ENCODE results near the gene NSFL1C.

The NSFL1C gene

GRCh38 chr20:1466211-1467081, at the start of gene NSFL1C:
NSFL1C (minus strand) TSS chr20:1466849; CDS start chr20:1466824, 25 bp downstream.
- Histone ChIP-seq H3K4me3 (ENCODE audit: severe bottlenecking) (peak within 1 kb of the TSS; percentile 95), H3K27ac (ENCODE audit: poor library complexity, severe bottlenecking) (peak within 1 kb of the TSS; percentile 50), H3K9me3 (ENCODE audit: severe bottlenecking) (no peaks in the 10 kb centered on the region), H3K36me3 (ENCODE audit: low read depth) (peaks cover 34% of the 10 kb centered on the region), H3K27me3 (ENCODE audit: insufficient read depth, poor library complexity, severe bottlenecking) (no peaks in the 10 kb centered on the region), H3K4me1 (ENCODE audit: insufficient read depth, poor library complexity, severe bottlenecking) (peaks cover 13% of the 10 kb centered on the region)
- TF ChIP-seq, protein P1, sequence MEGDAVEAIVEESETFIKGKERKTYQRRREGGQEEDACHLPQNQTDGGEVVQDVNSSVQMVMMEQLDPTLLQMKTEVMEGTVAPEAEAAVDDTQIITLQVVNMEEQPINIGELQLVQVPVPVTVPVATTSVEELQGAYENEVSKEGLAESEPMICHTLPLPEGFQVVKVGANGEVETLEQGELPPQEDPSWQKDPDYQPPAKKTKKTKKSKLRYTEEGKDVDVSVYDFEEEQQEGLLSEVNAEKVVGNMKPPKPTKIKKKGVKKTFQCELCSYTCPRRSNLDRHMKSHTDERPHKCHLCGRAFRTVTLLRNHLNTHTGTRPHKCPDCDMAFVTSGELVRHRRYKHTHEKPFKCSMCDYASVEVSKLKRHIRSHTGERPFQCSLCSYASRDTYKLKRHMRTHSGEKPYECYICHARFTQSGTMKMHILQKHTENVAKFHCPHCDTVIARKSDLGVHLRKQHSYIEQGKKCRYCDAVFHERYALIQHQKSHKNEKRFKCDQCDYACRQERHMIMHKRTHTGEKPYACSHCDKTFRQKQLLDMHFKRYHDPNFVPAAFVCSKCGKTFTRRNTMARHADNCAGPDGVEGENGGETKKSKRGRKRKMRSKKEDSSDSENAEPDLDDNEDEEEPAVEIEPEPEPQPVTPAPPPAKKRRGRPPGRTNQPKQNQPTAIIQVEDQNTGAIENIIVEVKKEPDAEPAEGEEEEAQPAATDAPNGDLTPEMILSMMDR (IDR thresholded peaks at IDR 0.05; ENCODE audit: poor library complexity, severe bottlenecking), result peak; percentile 99
- ATAC-seq (ENCODE audit: low read depth) (peak; percentile 84), DNase-seq (ENCODE audit: low spot score) (peak; percentile 94)

DNA sequence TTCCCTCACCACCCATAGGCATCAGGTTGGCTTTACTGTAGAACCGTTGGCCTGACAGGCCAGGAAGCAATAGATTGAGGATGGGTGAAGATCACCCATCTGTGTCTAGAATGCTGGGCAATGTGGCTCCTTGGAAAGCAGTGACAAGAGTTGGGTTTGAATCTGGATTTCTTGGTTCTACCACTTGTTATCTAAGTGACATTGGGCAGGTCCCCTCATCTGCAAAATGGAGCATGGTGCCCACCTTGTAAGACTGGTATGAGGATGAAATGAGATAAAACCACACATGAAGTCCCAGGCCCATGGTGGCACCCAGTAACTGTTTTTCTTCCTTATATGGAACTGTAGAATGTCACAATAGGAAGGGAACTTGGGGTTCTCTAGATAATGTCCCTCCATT, 47.2 kb upstream of the NSFL1C start:
- no peaks in the 10 kb centered on the region for H3K4me1 ChIP-seq (ENCODE audit: insufficient read depth, poor library complexity, severe bottlenecking)
- no peaks in the 10 kb centered on the region for H3K36me3 ChIP-seq (ENCODE audit: low read depth)
- no peak overlapping the region for H3K27ac ChIP-seq (ENCODE audit: poor library complexity, severe bottlenecking)
- no peak for ATAC-seq (ENCODE audit: low read depth)
- H3K9me3 ChIP-seq (ENCODE audit: severe bottlenecking), result no peaks in the 10 kb centered on the region
- H3K4me3 ChIP-seq (ENCODE audit: severe bottlenecking), result no peak overlapping the region
- TF ChIP-seq, protein P1 (IDR thresholded peaks at IDR 0.05; ENCODE audit: poor library complexity, severe bottlenecking), result no peak
- no peaks in the 10 kb centered on the region for H3K27me3 ChIP-seq (ENCODE audit: insufficient read depth, poor library complexity, severe bottlenecking)
- no peak for DNase-seq (ENCODE audit: low spot score)

GRCh38 chr20:1509237-1509636, 42.6 kb upstream of the NSFL1C start:
- ATAC-seq (ENCODE audit: low read depth) (peak; percentile 52; the same call in 1 of the 3 replicates), DNase-seq (ENCODE audit: low spot score) (no peak)
- TF ChIP-seq, protein P1 (IDR thresholded peaks at IDR 0.05; ENCODE audit: poor library complexity, severe bottlenecking), result peak; percentile 71
- Histone ChIP-seq H3K27ac (ENCODE audit: poor library complexity, severe bottlenecking) (no peak overlapping the region), H3K36me3 (ENCODE audit: low read depth) (no peaks in the 10 kb centered on the region), H3K4me3 (ENCODE audit: severe bottlenecking) (no peak overlapping the region), H3K4me1 (ENCODE audit: insufficient read depth, poor library complexity, severe bottlenecking) (peaks cover 12% of the 10 kb centered on the region), H3K9me3 (ENCODE audit: severe bottlenecking) (no peaks in the 10 kb centered on the region), H3K27me3 (ENCODE audit: insufficient read depth, poor library complexity, severe bottlenecking) (no peaks in the 10 kb centered on the region)

DNA sequence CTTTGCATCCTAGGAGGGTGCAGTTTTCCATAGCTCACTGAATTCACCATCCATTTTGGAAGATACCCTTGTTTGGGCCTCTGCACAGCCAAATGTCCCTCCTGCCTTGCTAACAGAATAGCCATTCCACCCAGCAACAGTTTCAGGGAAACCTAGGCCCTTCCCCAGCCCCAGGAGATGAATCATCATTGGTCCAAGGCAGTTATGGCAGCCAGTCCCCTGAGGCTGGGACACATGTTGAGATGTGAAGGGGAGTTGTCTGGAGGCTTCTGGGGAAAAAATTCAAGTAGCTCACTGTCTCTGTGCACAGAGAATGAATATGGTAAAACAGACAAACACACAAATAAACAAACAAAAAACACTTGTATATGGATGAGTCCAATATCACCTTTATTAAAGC, 41.9 kb upstream of the NSFL1C start:
- H3K36me3 ChIP-seq (ENCODE audit: low read depth), result no peaks in the 10 kb centered on the region
- H3K4me1 ChIP-seq (ENCODE audit: insufficient read depth, poor library complexity, severe bottlenecking), result peaks cover 12% of the 10 kb centered on the region
- TF ChIP-seq, protein P1 (IDR thresholded peaks at IDR 0.05; ENCODE audit: poor library complexity, severe bottlenecking), result no peak
- no peaks in the 10 kb centered on the region for H3K27me3 ChIP-seq (ENCODE audit: insufficient read depth, poor library complexity, severe bottlenecking)
- ATAC-seq (ENCODE audit: low read depth), result no peak
- H3K9me3 ChIP-seq (ENCODE audit: severe bottlenecking), result no peaks in the 10 kb centered on the region
- H3K27ac ChIP-seq (ENCODE audit: poor library complexity, severe bottlenecking), result no peak overlapping the region
- no peak overlapping the region for H3K4me3 ChIP-seq (ENCODE audit: severe bottlenecking)
- DNase-seq (ENCODE audit: low spot score), result no peak

DNA sequence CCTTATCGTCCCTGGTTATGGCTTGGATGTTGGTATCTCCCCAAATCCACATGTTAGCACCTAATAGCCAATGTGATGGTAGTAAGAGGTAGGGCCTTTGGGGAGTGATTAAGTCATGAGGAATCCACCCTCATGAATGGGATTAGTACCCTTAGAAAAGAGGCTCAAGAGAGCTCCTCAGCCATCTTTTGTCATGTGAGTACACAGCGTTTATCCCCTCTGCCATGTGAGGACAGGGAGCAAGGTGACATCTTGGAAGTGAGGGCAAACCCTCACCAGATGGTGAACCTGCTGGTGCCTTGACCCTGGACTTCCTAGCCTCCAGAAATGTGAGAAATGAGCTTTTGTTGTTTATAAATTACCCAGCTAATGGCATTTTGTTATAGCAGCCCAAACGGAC, 40.6 kb upstream of the NSFL1C start:
- Histone ChIP-seq H3K27me3 (ENCODE audit: insufficient read depth, poor library complexity, severe bottlenecking) (no peaks in the 10 kb centered on the region), H3K36me3 (ENCODE audit: low read depth) (no peaks in the 10 kb centered on the region), H3K27ac (ENCODE audit: poor library complexity, severe bottlenecking) (no peak overlapping the region), H3K4me1 (ENCODE audit: insufficient read depth, poor library complexity, severe bottlenecking) (peaks cover 12% of the 10 kb centered on the region), H3K4me3 (ENCODE audit: severe bottlenecking) (no peak overlapping the region), H3K9me3 (ENCODE audit: severe bottlenecking) (peaks cover 9% of the 10 kb centered on the region)
- ATAC-seq (ENCODE audit: low read depth), result no peak
- DNase-seq (ENCODE audit: low spot score), result no peak
- TF ChIP-seq, protein P1 (IDR thresholded peaks at IDR 0.05; ENCODE audit: poor library complexity, severe bottlenecking), result no peak
